Upper lobe of left lung (tissue), 4 donors: ENCODE results near the gene GPR82.
"Not testable (repeated sequence)": the region's sequence is repeated elsewhere in the genome, so short reads cannot be mapped to it uniquely, and the experiment has no call there.

Experiments
- CTCF ChIP-seq, 6 experiments: fragments of 450-650 bp in 4 of 6; fragments of 200-600 bp in 2 of 6; sonication (generic) in 2 of 6; IDR thresholded peaks; one replicate each; pipeline ENCODE4 v1.5.1; 2016 to 2019; ENCODE audit warnings: antibody characterized with exemption in 6 of 6
- POLR2A ChIP-seq, 4 donors: fragments of 450-650 bp; IDR thresholded peaks; one replicate each; pipeline ENCODE4 v1.5.1; 2016 to 2017; ENCODE audit warnings: antibody characterized with exemption in 4 of 4, mild to moderate bottlenecking in 2 of 4

- not testable (repeated sequence) for TF ChIP-seq CTCF, POLR2A (IDR thresholded peaks at IDR 0.05)
Measured at GRCh38 chrX:41719610-41720009, 4.4 kb upstream of the GPR82 start.
